ENCODE measurements around the gene GUCA2B.

Gene GUCA2B

DNA sequence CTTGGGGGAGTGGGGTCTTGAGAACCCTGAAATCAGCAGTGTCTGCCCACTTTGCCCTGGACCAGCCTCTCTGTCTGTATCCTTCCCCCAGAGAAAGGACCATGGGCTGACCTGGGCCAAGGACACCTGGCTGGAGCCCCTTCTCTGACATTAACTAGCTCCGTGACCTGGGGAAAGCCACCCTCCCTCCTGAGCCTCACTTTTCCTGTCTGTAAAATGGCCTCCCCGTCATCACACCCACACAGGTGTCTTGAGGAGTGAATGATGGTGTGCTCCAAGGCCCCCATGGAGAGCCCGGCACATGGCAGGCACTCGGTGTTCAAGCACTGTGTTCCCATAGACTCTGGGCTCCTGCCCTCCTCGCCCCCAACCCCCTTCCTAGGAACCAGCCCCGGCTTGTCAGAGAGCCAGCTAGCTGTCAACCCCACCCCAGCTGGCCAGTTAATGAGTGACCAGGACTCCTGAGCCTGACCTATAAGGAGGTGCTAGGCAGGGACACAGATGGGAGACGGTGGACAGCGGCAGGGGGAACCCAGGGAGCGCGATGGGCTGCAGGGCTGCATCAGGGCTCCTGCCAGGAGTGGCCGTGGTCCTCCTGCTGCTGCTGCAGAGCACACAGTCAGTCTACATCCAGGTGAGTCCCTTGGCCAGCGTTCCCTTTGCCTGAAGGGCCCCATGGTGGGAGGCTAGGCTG lies at the start of gene GUCA2B:
TSS of gene GUCA2B (plus strand) at position 504 of the 694 bp plus-strand sequence. CDS start at position 545, 41 bp downstream.
- no peak for FAIRE-seq

DNA sequence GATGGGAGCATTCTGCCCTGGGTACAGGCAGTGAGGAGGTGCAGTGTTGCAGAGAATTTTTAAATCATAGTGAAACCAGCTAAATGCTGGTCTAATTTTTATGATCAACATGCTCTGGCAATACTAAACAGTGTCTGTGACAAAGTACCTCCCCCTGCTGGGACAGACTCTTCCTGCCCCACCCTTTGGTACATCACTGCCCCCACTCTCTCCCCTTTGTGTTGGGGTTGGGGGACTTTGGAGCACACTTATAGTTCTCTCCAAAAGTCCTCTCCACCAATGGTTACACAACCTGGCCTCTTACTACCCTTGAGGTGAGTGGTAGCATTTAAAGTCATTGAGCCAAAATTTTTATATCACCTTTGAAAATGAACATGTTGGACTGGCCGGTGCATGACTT lies 48.2 kb upstream of the GUCA2B start:
- no peak for FAIRE-seq

DNA sequence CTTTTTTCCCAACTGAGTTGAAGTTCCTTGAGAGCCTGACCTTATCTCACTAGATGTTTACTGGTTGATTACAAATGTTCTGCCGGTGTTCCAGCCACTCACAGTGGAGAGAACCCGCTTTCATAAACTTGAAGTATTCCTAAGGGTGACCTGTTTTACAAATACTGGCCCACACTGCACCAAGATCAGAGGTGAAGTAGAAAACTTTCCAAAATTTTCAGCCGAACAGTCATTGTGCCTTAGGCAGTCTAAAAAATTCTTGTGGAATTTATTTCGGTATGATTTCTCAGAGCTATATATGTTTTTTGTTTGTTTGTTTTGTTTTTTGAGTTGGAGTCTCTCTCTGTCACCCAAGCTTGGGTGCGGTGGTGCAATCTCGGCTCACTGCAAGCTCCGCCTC lies 44.9 kb upstream of the GUCA2B start:
- FAIRE-seq, result no peak

DNA sequence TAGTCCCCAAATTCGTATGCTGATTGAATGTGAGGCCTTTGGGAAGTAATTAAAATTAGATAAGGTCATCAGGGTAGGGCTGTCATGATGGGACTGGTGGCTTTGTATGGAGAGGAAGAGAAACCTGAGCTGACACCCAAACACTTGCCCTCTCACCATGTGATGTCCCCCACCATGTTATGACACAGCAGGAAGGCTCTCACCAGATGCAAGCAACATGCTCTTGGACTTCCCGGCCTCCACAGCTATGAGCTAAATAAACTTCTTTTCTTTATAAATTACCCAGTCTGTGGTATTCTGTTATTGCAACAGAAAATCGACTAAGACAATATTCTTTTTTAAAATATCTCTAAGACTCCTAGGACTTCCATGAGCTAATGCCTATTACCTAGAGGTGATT lies 43.6 kb upstream of the GUCA2B start:
- FAIRE-seq, result no peak

DNA sequence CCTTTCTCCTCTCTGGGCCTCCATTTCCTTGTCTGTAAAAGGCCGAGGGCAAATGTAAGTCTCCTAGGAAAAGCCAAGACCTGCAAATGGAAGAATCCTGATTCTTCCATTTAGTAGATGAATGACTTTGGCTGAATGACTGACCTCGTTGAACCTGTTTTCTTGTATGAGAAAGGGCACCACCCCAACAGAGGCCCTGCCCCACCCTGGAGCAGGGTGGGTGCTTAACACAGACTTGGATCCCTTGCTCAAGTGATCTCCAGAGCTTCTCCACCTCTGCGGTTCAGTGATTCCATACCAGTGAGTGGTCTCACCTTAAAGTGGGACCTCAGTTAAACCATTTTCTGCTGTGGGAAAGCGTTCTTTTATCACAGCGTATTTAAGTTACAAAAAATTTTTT lies 39.0 kb upstream of the GUCA2B start:
- FAIRE-seq, result no peak

DNA sequence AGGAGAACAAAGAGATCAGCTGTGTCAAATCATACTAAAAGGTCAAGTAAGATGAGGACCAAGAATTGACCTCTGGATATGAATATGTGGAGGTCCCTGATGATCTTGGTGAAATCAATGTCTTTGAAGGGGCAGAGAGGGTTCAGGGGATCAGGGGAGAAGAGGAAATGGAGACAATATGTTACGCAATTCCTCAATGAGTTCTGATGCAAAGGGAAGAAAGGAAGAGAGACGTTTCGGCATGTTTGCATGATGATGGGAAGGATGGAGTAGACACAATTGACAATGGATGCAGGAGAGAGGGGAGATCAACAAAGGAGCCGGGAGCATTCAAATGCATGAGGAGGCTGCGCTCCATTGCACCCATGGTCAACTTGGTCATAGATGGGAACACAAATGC lies 36.0 kb upstream of the GUCA2B start:
- FAIRE-seq, result no peak

DNA sequence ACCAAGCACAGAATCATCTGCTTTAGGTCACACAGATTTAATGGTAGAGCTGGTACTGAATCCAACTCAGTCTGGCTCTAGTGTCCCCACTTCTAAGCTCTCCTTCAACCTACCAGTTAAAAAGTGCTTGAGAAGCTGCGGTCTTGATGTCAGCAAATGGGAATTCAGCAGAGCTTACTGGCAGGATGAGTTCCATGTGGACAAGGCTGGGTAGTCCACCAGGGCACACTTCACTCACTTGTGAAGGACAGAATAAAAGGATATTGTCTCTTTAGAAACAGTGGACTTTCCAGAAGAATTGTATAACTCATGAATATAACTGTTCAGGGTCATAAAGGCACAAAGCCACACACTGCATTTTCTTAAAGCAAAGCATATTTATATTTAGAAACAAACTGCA lies 35.1 kb upstream of the GUCA2B start:
- no peak for FAIRE-seq

DNA sequence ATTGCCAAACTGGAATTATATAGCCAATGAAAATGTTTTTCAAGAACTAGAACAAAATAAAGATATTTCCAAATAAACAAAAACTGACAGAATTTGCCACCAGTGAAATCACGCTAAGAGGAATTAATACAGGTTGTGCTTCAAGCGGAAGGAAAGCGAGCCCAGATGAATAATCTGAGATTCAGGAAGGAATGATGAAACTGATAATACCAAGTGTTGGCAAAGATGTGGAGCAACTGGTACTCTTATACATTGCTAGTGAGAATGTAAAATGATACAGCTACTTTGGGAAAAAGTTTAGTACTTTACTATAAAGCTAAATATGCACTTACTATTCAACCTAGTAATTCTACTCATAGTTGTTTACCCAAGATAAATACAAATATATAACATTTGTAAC lies 30.8 kb upstream of the GUCA2B start:
- FAIRE-seq, result no peak

DNA sequence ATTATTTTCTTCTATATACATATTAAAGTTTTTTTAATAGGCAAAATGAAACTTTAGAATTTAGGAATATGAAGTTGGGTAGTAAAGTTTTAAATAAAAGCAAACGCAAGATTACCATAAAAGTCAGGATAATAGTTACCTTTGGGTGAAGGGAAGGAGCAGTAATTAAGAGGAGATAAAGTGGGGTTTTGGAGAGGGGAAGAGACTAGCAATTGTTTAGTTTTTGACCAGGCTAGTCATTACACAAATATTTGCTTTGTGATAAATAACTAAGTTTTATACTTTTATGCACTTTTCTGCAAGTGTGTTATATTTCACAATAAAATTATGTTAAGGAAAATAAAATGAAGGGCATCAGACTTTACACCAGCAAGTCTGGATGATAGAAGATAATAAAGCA lies 27.7 kb upstream of the GUCA2B start:
- no peak for FAIRE-seq

DNA sequence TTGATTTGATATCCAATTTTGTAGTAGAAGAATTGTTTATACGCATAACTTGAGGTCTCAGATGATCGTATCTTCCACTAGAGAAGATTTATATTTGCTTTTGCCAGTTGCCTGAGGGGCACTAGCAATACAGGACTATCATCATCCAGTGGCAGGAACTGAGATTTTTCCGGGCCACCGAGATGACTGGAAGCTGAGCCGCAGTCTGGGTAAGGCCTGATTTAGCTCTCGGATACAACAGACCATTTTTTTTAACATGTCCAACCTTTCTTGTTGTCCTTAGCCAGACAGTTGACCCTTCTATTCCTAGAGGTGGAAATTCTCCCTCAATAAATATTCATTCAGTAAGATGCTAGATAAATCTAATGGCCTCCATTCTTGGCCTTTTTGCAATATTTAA lies 25.4 kb upstream of the GUCA2B start:
- FAIRE-seq, result no peak

DNA sequence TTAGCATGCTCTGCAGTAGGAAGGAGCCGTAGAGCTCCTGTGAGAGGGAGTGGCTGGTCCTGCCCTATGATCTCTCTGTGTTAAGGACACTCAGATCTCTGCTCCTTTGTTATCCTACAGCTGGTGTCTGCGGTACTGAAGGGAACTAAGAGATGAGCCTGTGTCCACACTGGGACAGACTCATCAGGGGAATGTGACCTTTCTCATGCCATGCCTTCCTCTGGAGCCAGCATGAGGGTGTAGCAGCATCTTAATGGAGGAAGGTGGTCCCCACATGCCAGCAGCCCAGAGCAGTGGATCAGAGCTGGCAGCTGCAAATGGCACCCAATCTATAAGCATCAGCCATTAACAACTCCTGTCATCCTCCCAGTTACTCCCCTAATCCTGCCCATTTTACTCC lies 24.7 kb upstream of the GUCA2B start:
- no peak for FAIRE-seq

DNA sequence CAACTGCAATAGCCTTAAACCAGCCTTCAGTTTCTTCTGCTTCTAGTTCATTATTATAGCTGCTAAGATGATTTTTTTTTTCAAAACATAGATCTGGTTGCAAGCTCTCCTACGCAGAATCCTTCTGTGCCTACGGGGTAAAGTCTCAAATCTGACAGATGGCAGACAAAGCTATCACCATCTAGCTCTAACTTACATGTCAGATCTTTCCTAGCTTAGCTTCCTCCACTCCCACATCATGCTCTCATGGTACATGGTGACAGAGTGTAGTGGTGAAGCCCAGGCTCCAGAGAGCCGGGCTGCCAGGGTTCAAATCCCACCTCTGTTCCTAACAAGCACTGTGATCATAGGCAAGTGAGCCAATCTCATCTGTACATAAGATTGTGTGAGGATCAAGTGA lies 24.2 kb upstream of the GUCA2B start:
- FAIRE-seq, result no peak

DNA sequence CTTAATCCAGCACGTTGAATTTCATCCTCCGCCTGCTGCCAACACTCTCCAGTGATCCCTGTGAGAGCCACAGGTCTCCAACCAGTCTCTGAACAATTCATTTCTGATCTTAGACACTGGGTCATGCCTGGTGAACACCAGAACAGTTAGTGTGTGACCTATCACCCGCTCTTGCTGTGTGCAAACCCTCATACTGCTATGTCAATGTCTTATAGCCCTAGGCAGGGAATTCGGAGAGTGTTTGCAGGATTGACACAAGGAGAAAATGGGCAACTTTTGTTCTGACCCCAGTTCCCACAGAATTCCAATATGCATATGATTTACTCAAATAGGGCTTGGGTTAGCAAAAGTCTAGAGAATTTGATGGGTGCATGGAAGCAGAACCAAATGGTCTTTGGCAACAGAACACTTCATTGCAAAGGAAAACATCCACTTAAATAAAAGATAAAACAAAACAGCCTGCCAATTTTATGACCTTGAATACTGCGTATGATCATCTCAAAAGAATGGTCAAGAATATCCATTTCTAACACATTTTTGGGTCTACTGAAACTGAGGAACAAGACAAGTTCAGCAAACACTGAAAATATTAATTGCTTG lies 23.0 kb upstream of the GUCA2B start:
- FAIRE-seq, result no peak

DNA sequence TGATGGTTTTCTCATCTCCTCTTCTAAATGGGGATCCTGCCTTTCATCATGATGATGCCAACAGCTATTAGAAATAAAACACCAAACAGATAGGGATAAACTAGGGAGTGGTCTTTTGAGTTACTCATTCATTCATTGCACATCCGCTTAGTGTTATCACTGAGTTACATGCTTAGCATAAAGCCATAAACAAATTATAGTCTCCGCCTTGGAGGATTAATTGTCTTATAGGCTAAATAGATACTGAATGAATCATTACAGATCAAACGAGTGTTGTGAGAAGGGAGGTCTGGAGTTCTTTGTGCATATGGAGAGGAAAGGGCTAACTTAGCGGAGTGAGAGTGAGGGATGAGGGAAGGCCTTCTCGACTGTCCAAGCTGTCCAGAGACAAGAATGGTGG lies 19.8 kb upstream of the GUCA2B start:
- no peak for FAIRE-seq

DNA sequence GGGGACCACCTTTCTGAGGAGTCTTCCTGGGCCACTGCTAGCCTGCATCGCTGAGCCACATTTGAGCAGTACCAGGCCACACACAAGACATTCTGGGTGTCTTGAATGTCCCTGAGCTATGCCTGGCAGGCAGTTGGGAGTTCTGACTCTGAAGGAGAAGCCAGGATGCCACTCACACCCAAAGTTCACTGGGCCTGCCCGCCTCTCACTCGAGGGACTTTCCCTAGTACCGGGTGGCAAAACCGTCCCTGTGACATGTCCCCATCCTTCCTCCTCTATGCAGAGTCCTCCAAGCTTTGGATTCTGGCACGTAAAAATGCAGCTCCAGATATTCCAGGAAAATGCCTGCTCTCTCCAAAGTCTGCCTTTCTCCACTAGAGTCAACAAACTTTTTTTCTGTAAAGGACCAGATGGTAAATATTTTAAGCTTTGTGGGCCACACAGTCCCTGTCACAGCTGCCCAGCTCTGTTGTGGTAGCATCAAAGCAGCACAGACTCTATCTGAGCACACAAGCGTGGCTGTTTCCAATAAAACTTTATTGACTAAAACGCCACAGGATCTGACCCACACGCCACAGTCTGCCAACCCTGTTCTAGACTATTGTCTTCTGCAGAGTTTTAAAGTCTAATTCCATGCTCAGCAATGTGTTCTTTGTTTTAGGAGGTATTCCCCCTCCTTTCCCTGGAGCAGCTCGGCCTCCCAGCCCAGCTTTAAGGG lies 19.2 kb upstream of the GUCA2B start:
- no peak for FAIRE-seq

DNA sequence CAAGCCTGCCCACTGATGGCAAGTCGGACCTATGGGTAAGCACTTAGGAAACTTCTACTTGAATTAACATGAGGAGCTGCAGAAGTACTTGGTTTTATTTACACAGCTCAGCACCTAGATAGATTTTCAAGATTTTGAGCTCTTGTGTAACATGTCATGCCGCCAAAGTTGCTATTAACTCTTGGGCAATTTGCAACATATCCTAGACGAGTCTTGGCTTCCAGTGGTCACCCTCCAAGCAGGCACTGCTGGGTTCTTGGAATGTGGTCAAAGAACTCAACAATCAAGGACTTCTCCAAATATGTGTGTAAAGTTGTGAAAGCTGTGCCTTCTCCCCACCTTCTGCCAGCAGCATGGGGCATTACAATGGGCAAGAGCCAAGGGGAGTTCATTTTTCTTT lies 17.8 kb upstream of the GUCA2B start:
- no peak for FAIRE-seq

DNA sequence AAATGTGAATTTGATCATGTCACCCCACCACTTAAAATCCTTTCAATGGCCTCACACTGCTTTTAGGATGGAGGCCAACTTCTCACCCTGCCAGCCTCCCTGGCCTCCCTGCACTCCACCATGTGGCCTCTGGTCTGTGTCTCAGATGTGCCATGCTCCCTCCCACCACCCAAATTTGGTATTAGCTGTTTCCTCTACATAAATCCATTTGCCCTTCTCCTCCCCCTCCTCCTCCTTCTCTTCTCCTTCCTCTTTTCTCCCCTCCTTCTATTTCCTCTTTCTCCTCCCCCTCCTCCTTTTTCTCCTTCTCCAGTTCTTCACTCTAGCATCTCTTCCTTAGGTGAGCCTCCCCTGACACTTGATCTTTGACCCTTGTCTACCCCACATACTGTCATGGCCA lies 16.7 kb upstream of the GUCA2B start:
- FAIRE-seq, result no peak

DNA sequence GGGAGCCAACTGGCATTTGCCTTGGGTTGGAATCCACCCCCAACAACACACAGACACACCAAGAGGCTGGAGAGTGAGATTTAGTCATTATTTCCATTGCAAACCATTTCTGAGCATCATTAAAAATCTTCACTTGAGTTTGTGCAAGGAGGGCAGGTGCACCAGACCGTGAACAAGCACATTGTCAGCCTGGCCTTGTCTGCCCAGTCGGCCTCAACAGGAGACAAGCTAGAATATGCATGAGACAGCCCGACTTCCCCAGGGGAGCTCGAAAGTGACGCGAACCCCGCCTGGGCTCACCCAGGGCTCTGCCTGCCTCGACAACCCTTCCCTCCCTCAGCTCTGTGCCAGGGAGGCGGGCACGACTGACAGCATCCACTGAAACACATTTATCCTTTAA lies 15.4 kb upstream of the GUCA2B start:
- no peak for FAIRE-seq

DNA sequence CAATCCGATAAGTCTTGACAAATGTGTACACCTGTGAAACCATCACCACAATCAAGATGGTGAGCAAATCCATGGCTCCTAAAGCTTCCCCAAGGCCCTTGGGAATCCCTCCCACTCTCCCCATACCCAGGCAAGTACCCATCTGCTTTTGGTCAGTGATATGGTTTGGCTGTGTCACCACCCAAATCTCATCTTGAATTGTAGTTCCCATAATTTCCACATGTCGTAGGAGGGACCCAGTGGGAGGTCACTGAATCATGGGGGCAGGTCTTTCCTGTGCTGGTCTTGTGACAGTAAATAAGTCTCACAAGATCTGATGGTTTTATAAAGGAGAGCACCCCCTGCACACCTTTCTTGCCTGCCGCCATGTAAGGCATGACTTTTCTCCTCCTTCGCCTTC lies 14.6 kb upstream of the GUCA2B start:
- no peak for FAIRE-seq

DNA sequence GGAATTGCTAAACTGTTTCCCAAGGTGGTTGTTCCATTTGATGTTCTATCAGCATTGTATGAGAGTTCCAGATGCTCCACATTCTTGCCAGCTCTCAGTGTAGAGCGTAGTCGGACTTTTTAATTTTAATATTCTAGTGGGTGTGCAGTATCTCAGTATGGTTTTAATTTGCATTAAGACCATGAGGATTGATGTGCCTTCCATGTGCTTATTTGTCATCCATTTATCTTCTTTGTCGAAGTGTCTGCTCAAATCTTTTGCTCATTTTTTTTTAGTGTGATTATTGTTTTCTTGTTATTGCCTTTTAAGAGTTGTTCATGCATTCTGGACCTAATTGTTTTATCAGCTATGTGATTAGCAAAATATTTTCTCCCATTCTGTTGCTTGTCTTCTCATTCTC lies 13.8 kb upstream of the GUCA2B start:
- no peak for FAIRE-seq

DNA sequence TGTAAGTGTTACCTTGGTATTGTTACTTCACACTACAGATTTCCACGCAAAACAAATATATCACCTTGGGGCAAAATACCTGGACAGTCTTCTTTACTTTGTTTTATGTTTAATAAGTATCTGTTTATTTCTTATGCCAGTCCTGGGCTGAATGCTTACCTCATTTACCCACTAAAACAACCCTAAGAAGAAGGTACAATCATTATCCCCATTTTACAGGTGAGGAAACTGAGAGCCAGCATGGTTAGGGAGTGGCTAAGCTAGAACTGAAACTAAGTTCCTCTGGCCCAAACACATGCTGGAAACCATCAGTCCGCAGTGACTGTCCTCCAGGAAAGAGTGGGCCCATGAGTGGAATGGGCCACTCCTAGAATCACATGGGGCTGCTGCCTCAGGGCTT lies 13.0 kb upstream of the GUCA2B start:
- no peak for FAIRE-seq

DNA sequence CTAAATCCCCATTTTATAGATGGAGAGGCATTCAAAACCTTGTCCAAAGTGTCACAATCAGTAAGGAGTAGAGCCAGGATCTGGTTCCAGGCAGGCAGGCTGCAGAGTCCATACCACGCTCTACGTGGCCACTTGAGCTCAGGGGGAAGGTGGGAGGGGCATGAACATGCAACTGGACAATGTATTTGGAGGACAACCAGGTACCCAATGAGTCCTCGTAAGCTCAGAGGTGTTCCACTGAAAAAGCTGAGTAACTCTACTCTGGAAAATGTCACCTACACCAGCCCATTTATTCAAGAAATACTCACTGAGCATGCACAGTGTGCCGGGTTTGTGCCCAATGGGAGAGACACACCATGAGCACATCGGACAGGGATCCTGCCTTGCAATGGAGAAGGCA lies 11.2 kb upstream of the GUCA2B start:
- no peak for FAIRE-seq

DNA sequence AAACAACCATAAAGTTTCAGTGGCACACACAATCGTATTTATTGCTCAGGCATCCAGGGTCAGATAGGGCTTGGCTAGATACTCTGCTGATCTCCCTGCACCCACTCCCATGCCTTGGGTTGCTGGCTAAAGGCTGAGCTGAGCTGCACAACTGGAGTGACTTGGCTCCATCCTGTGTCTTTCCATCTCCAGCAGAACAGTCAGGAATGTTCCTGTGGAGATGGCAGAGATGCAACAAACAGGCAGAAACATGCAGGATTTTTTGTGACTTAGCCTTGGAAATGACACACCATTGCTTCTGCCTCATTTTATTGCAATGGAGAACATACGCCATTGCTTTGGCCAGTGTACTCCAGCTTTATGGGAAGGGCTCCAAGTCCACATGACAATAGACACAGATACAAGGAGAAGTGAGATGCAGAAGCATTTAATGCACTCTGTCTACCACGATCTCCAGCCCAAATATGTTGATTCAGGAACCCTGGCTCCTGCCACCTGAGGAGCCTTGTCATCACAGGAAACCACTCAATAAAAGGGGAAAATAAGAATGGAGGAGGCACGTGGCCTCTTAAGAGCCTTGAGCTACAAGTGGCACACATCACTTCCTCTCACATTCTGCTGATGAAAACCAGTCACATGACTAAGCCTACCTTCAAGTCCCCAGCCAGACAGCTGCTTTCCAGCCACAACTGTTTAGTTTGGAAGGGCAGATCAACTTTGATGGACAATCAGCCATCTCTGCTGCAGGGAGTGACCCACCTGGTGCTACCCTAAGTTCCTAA lies 10.1 kb upstream of the GUCA2B start:
- no peak for FAIRE-seq

Measured in A204.1 (cell line).